Activated CD4-positive, alpha-beta T cell treated with anti-CD3 and anti-CD28 coated beads, Interleukin-2, amount 50 U/mL, for 24 hours (primary cell): ENCODE data around the gene TWIST2.

Source experiments
- DNase-seq, 2 donors: peaks; one replicate each; pipeline ENCODE4 v3.0.0-alpha.2; 2020; ENCODE audit warnings: low read depth in 1 of 2, low spot score in 1 of 2

The TWIST2 gene

DNA sequence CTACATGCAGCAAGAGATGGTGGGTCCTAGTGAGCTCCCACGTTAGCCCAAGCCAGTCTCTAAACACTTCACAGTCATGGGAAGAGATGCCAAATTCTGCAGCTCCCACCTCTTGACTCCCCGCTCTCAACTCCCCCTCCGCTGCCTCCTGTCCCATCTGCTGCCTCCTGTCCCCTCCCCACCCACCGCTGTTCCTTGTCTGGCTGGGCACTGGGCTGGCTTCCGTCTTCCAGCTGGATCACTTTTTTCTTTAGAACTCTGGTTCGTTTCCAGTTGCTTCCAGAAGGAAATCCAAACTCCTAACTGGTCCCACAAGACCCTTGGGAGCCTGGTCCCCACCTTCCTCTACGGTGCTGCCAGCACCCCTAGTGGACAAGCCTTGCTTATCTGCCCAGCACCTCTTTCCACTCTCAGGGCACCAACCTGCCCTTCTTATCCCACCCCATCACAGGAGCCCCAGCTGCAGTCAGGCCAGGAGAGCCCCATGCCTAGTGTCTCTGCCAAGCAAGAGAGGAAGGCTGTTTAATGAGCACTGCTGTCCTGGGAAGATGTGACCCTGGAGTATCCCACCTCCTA is 12.1 kb upstream of the TWIST2 start:
- DNase-seq, result no peak

DNA sequence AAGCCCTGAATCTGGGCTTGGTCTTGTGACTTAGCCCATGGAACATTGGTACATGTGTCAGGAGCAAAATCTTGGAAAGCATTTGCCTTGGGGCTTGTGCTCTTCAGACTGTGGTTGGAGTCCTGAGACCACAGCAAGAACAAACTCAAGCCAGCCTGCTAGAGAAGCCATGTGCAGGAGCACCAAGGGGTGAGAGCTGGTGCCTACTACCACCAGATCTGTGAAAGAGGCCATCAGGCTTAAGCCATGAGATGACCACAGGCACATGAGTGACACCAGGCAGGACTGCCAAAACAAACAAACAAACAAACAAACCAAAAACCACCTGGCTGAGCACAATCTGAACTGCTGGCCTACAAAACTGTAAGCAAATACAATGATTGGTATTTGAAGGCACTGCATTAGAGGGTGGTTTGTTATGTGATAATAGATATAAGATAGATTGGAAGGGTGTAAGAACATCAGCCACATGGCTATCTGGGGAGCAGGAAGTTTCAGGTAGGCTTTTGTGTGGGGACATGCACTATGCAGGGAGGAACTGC is 9.0 kb upstream of the TWIST2 start:
- DNase-seq, result no peak

- no peak for DNase-seq
Observed at GRCh38 chr2:238839428-238839827, 8.5 kb upstream of the TWIST2 start.

GRCh38 chr2:238841542-238842164 is 6.2 kb upstream of the TWIST2 start:
- DNase-seq, result no peak

DNA sequence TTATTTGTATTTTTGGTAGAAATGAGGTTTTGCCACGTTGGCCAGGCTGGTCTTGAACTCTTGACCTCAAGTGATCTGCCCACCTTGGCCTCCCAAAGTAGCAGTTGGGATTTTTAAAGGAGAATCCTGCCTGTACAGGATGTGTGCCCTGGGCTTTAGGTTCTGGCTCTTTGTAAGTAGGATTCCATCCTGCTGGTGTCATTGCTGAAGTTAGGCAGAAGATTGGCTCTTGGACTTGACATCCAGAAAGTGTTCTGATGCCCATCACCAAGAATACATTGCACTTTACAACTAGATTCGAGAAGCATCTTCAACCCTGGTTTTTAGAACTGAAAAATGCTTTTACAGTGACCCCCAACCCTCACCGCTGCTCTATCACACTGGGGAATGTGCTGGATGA is 4.4 kb upstream of the TWIST2 start:
- DNase-seq, result no peak

GRCh38 chr2:238845583-238846377 is 2.1 kb upstream of the TWIST2 start:
- no peak for DNase-seq

DNA sequence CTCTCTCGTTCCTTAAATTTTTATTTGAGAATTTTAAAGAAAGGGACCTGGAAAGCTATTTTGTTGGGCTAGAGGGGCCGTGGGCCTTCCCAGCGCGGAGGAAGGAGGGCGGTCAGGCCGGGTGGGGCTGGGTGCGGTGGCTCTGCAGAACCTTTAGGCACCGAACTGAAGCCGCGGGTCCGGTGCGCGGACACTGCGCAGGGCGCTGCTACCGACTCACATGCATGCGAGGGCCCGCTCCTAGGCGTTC is 1.6 kb upstream of the TWIST2 start:
- DNase-seq, result no peak

DNA sequence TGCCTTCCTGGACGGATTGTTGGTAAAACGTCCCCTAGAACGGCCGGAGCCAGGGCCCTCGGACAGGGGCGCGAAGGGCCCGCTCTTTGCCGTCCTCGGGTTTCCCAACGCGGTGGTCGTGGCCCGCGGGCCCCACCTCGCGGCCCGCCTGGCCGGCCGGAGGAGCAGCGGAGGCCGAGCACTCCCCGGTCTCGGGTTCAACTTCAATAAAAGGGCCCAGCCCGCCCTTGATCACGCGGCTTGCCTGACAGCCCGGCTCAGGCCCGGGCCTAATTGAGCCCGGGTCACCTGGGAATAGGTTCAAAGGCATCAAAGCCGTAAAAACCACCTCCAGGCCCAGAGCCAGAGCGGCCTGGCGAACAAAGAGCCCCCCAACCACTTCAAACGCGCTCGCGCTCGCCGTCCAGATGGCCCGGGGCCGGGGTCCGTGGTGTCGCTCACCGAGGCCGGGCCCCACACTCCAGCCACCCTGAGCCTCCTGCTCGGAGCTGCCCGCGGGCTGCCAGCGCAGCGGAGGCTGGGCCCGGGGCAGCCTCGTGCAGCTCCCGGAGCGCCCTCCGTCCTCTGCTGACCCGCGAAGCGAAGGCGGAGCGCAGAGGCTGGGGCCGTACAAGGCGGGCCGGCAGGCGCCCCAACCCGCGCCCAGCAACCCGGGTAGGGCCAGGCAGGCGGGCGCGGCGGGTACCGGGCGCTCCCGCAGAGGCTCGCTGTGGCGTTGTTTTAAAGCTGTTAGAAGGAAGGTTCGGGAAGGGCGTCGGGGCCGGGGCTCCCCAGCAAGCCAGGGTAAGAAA is 1.1 kb upstream of the TWIST2 start:
- DNase-seq, result no peak

DNA sequence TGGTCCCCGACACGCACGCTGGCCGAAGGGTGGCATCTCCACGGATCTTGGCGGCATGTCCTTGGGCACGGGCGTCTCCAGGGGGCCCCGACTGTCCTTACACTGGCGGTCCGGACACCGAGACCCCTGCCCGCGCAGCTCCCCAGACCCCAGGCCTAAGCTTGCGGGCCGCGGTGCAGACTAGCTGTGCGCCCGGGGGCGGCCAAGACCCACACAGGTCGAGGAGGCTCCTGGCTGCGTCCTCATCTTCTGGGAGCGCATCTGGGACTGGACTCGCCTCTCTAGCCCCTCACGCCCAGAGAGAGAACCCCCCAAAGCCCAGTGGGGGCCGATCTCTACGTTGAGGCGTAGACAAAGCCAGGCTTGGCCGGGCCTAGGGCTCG is 475 bp upstream of the TWIST2 start:
- no peak for DNase-seq

GRCh38 chr2:238848691-238848975 is 748 bp downstream of the TWIST2 start:
- DNase-seq, result no peak

GRCh38 chr2:238848976-238849853 is 1.3 kb downstream of the TWIST2 start:
- DNase-seq, result no peak

DNA sequence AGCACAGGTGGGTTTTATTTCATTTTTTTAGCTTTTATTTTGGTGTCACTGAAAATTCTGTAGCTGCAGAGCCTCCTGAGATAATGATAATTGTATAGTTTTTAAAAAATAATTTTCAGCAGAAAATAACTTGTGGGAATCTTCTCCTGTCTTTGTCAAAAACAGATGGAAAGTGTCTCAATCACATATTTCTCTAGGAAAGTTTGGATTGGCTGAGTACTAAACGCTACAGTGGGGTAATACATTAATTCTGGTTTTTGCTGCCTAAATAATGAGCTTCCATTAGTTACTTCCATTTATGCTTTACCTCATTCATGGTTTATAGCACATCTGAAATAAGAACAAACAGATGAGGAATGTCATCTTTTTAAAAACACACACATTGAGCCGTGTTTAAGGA is 2.2 kb downstream of the TWIST2 start:
- no peak for DNase-seq

- DNase-seq, result no peak
Observed at GRCh38 chr2:238851026-238851425, 3.1 kb downstream of the TWIST2 start.

DNA sequence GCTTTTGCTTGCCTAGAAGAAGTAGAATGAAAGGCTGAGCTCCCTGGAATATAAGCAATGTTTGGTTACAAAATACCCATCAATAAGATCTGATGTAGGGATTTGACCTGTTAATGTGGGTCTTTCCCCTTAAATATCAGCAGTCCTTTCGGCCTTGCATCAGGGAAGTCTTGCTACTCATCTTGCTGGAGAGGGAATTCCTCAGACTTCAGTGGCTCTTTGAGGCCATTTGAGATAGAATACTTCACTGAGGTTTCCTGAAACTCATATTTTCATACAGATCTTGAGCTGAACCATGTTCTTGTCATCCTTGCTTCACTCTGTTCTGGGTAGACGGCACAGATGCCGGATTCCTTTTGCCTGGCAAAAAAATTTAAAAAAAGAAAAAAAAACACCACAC is 3.9 kb downstream of the TWIST2 start:
- no peak for DNase-seq

- DNase-seq, result no peak
Observed at GRCh38 chr2:238852206-238852869, 4.5 kb downstream of the TWIST2 start.

DNA sequence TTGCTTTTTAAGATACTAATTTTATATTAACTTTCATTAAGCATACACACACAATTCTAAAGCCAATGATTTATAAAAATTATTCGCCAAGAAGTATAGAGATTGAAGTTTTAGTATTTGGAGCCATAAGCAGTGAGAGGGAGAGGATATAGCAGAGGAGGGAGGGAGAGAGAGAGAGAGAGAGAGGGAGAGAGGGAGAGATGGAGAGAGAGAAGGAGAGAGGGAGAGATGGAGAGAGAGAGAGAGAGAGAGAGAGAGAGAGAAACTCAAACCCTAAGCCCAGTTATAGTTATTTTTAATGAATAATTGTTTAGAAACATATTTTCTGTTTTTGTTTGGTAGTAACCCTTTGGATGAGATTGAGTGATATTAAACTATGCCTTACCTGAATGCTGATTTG is 5.3 kb downstream of the TWIST2 start:
- no peak for DNase-seq

GRCh38 chr2:238853721-238854120 is 5.8 kb downstream of the TWIST2 start:
- no peak for DNase-seq

DNA sequence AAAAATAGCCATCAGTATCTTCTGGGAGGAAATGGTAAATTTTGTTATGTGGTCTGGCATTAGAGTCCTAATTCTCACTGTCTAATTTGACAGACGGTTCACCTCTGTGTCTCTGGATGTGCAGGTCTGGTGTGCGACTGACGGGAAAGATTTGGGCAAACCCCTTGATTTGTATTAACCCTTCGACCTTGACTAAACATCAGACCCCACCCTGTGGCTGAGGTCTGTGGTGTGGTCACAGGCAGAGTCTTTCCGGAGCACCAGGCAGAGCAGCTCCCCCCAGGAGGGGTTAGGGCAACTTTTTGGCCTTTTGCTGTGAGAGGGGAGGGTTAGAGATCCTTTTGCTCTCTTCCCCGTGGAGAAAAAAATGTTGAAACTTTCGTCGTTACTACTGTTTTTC is 6.4 kb downstream of the TWIST2 start:
- DNase-seq, result no peak

GRCh38 chr2:238854699-238855229 is 6.9 kb downstream of the TWIST2 start:
- no peak for DNase-seq

DNA sequence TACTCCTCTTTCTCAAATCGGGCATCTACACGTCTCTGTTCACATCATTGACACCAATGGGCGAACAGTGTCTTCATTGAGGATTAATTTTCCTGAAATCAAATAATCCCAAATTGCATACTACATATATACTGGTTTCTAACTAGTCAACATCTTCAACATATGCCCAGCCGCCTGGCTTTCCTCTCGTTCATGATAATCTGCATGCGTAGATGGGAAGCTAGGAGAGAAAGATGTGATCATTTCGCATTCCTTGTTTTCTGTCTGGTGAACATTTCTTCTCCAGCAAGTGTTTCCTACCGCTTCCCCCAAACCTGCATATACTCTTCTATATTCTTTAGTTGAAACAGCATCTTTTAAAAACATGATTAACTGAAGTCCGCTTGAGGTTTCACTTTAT is 7.4 kb downstream of the TWIST2 start:
- DNase-seq, result no peak
